Measurements from ENCODE around the gene ZFP91.

ZFP91 gene

GRCh38 chr11:58629857-58630256, 51.0 kb downstream of the ZFP91 start:
- DNase-seq (ENCODE audit: low spot score in 2 of 2) (no peak), ATAC-seq (ENCODE audit: low read depth) (peak; percentile 42)
- Mint-ChIP-seq H3K4me1 (peaks cover 9% of the 10 kb centered on the region), H3K4me3 (no peak overlapping the region), H3K36me3 (no peaks in the 10 kb centered on the region), H3K9me3 (no peaks in the 10 kb centered on the region), H3K27me3 (no peaks in the 10 kb centered on the region), H3K27ac (no peak overlapping the region)

GRCh38 chr11:58631378-58631777, 52.5 kb downstream of the ZFP91 start:
- H3K4me3 Mint-ChIP-seq, result no peak overlapping the region
- ATAC-seq (ENCODE audit: low read depth), result no peak
- no peaks in the 10 kb centered on the region for H3K36me3 Mint-ChIP-seq
- no peak overlapping the region for H3K27ac Mint-ChIP-seq
- no peaks in the 10 kb centered on the region for H3K9me3 Mint-ChIP-seq
- peaks cover 5% of the 10 kb centered on the region for H3K4me1 Mint-ChIP-seq
- DNase-seq (ENCODE audit: low spot score in 2 of 2), result no peak
- H3K27me3 Mint-ChIP-seq, result no peaks in the 10 kb centered on the region

GRCh38 chr11:58632510-58632909, 53.6 kb downstream of the ZFP91 start:
- Mint-ChIP-seq H3K4me3 (no peak overlapping the region), H3K27me3 (peaks cover 2% of the 10 kb centered on the region), H3K9me3 (no peaks in the 10 kb centered on the region), H3K27ac (no peak overlapping the region), H3K4me1 (no peaks in the 10 kb centered on the region), H3K36me3 (no peaks in the 10 kb centered on the region)
- DNase-seq (ENCODE audit: low spot score in 2 of 2) (no peak), ATAC-seq (ENCODE audit: low read depth) (no peak)

- Mint-ChIP-seq H3K4me3 (no peak overlapping the region), H3K27me3 (peaks cover 2% of the 10 kb centered on the region), H3K36me3 (no peaks in the 10 kb centered on the region), H3K4me1 (peaks cover 10% of the 10 kb centered on the region), H3K27ac (no peak overlapping the region), H3K9me3 (no peaks in the 10 kb centered on the region)
- DNase-seq (ENCODE audit: low spot score in 2 of 2) (no peak), ATAC-seq (ENCODE audit: low read depth) (no peak)
Measured at GRCh38 chr11:58636587-58636986, 57.7 kb downstream of the ZFP91 start.

- Mint-ChIP-seq H3K4me1 (peaks cover 10% of the 10 kb centered on the region), H3K9me3 (no peaks in the 10 kb centered on the region), H3K36me3 (no peaks in the 10 kb centered on the region), H3K27me3 (peaks cover 2% of the 10 kb centered on the region), H3K4me3 (no peak overlapping the region), H3K27ac (no peak overlapping the region)
- DNase-seq (ENCODE audit: low spot score in 2 of 2), result no peak
- ATAC-seq (ENCODE audit: low read depth), result no peak
Measured at GRCh38 chr11:58637371-58637770, 58.5 kb downstream of the ZFP91 start.

GRCh38 chr11:58639103-58639502, 60.2 kb downstream of the ZFP91 start:
- Mint-ChIP-seq H3K4me1 (peaks cover 10% of the 10 kb centered on the region), H3K27ac (no peak overlapping the region), H3K36me3 (no peaks in the 10 kb centered on the region), H3K27me3 (peaks cover 4% of the 10 kb centered on the region), H3K4me3 (no peak overlapping the region), H3K9me3 (peaks cover 1% of the 10 kb centered on the region)
- ATAC-seq (ENCODE audit: low read depth) (no peak), DNase-seq (ENCODE audit: low spot score in 2 of 2) (no peak)

- H3K36me3 Mint-ChIP-seq, result no peaks in the 10 kb centered on the region
- H3K4me1 Mint-ChIP-seq, result peaks cover 10% of the 10 kb centered on the region
- no peak overlapping the region for H3K4me3 Mint-ChIP-seq
- ATAC-seq (ENCODE audit: low read depth) (no peak), DNase-seq (ENCODE audit: low spot score in 2 of 2) (no peak)
- no peak overlapping the region for H3K27ac Mint-ChIP-seq
- peaks cover 1% of the 10 kb centered on the region for H3K9me3 Mint-ChIP-seq
- H3K27me3 Mint-ChIP-seq, result peaks cover 6% of the 10 kb centered on the region
Measured at GRCh38 chr11:58639669-58640068, 60.8 kb downstream of the ZFP91 start.

GRCh38 chr11:58640386-58641023, 61.6 kb downstream of the ZFP91 start:
- Mint-ChIP-seq H3K4me1 (peaks cover 10% of the 10 kb centered on the region), H3K27ac (no peak overlapping the region), H3K36me3 (no peaks in the 10 kb centered on the region), H3K27me3 (peaks cover 6% of the 10 kb centered on the region), H3K9me3 (peaks cover 3% of the 10 kb centered on the region), H3K4me3 (no peak overlapping the region)
- no peak for DNase-seq (ENCODE audit: low spot score in 2 of 2)
- ATAC-seq (ENCODE audit: low read depth), result peak; percentile 35

GRCh38 chr11:58641341-58641740, 62.5 kb downstream of the ZFP91 start:
- Mint-ChIP-seq H3K4me1 (peaks cover 10% of the 10 kb centered on the region), H3K9me3 (peaks cover 3% of the 10 kb centered on the region), H3K36me3 (no peaks in the 10 kb centered on the region), H3K4me3 (no peak overlapping the region), H3K27ac (no peak overlapping the region), H3K27me3 (peaks cover 6% of the 10 kb centered on the region)
- DNase-seq (ENCODE audit: low spot score in 2 of 2) (no peak), ATAC-seq (ENCODE audit: low read depth) (no peak)

GRCh38 chr11:58641803-58642581, 63.1 kb downstream of the ZFP91 start:
- Mint-ChIP-seq H3K9me3 (peaks cover 3% of the 10 kb centered on the region), H3K4me3 (no peak overlapping the region), H3K36me3 (no peaks in the 10 kb centered on the region), H3K4me1 (peaks cover 16% of the 10 kb centered on the region), H3K27ac (no peak overlapping the region), H3K27me3 (peaks cover 6% of the 10 kb centered on the region)
- no peak for DNase-seq (ENCODE audit: low spot score in 2 of 2)
- ATAC-seq (ENCODE audit: low read depth), result no peak

GRCh38 chr11:58645854-58646253, 67.0 kb downstream of the ZFP91 start:
- no peak overlapping the region for H3K27ac Mint-ChIP-seq
- no peak for ATAC-seq (ENCODE audit: low read depth)
- H3K4me1 Mint-ChIP-seq, result peaks cover 18% of the 10 kb centered on the region
- H3K36me3 Mint-ChIP-seq, result no peaks in the 10 kb centered on the region
- no peak overlapping the region for H3K4me3 Mint-ChIP-seq
- peaks cover 4% of the 10 kb centered on the region for H3K9me3 Mint-ChIP-seq
- H3K27me3 Mint-ChIP-seq, result peaks cover 4% of the 10 kb centered on the region
- no peak for DNase-seq (ENCODE audit: low spot score in 2 of 2)

- Mint-ChIP-seq H3K27me3 (peaks cover 4% of the 10 kb centered on the region), H3K4me1 (peaks cover 14% of the 10 kb centered on the region), H3K4me3 (no peak overlapping the region), H3K36me3 (no peaks in the 10 kb centered on the region), H3K27ac (peak overlapping the region; percentile 53), H3K9me3 (peaks cover 6% of the 10 kb centered on the region)
- ATAC-seq (ENCODE audit: low read depth) (peak; percentile 87), DNase-seq (ENCODE audit: low spot score in 2 of 2) (peak; percentile 20 to 26)
Measured at GRCh38 chr11:58647141-58647699, 68.4 kb downstream of the ZFP91 start.

GRCh38 chr11:58647866-58648265, 69.0 kb downstream of the ZFP91 start:
- ATAC-seq (ENCODE audit: low read depth), result no peak
- Mint-ChIP-seq H3K27me3 (peaks cover 4% of the 10 kb centered on the region), H3K9me3 (peaks cover 6% of the 10 kb centered on the region), H3K4me1 (peaks cover 14% of the 10 kb centered on the region), H3K4me3 (no peak overlapping the region), H3K27ac (peak overlapping the region; percentile 53), H3K36me3 (no peaks in the 10 kb centered on the region)
- DNase-seq (ENCODE audit: low spot score in 2 of 2), result no peak

- DNase-seq (ENCODE audit: low spot score in 2 of 2) (no peak), ATAC-seq (ENCODE audit: low read depth) (no peak)
- H3K4me3 Mint-ChIP-seq, result no peak overlapping the region
- H3K27ac Mint-ChIP-seq, result no peak overlapping the region
- H3K27me3 Mint-ChIP-seq, result peaks cover under 1% of the 10 kb centered on the region
- H3K4me1 Mint-ChIP-seq, result peaks cover 16% of the 10 kb centered on the region
- H3K9me3 Mint-ChIP-seq, result peaks cover 5% of the 10 kb centered on the region
- H3K36me3 Mint-ChIP-seq, result no peaks in the 10 kb centered on the region
Measured at GRCh38 chr11:58649623-58650022, 70.8 kb downstream of the ZFP91 start.

All from memory B cell (primary cell).